ENCODE results near the gene ZNF48. TPM values are rescaled to one million over a fixed set of nuclear protein-coding genes. Genes with fewer than 3 reads are reported as not detected.
A peak's percentile ranks its signal among the peaks of the same experiment; 100 is the strongest.

The ZNF48 gene
- total RNA-seq, 6 experiments from 2014 or later = 5.3 to 7.9 (median 6.1) TPM

DNA sequence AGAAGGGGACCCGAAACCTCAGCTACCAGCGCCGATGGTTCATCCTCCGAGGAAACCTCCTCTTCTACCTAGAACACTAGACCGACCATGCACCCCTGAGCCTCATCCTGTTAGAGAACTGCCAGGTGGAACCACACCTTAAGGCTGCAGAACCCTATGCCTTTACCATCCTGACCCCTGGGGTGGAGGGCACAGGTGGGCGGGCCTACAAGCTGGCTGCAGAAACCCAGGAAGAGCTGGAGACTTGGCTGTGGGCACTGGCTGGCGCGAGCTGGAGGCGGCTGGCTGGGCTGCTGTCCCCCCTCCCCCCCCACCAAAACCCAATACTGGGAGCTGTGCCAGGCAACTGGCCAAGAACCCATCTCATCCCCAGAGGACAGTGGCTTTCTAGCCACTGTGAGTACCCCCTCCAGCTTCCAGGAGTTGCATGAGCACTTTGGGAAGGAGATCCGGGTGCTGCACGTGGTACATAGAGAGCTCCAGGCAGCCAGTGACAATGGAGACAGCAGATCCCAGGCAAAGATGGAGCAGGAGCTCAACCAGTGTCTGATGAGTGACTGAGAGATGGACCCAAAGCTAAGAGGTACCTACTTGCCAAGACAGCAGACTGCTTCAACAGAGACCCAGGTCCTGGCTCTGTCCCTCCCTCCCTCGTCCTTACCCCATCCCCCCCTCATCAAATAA is 38.7 kb upstream of the ZNF48 start:
- H3K27ac Mint-ChIP-seq = peak overlapping the region; percentile 97
- TF ChIP-seq, protein P1, sequence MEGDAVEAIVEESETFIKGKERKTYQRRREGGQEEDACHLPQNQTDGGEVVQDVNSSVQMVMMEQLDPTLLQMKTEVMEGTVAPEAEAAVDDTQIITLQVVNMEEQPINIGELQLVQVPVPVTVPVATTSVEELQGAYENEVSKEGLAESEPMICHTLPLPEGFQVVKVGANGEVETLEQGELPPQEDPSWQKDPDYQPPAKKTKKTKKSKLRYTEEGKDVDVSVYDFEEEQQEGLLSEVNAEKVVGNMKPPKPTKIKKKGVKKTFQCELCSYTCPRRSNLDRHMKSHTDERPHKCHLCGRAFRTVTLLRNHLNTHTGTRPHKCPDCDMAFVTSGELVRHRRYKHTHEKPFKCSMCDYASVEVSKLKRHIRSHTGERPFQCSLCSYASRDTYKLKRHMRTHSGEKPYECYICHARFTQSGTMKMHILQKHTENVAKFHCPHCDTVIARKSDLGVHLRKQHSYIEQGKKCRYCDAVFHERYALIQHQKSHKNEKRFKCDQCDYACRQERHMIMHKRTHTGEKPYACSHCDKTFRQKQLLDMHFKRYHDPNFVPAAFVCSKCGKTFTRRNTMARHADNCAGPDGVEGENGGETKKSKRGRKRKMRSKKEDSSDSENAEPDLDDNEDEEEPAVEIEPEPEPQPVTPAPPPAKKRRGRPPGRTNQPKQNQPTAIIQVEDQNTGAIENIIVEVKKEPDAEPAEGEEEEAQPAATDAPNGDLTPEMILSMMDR (IDR thresholded peaks at IDR 0.05) = no peak
- H3K9me3 Mint-ChIP-seq = no peaks in the 10 kb centered on the region
- DNase-seq = no peak
- H3K36me3 Mint-ChIP-seq (ENCODE audit: low read depth) = peaks cover 25% of the 10 kb centered on the region
- H3K4me1 Mint-ChIP-seq (ENCODE audit: low read depth) = peaks cover 50% of the 10 kb centered on the region
- peaks cover 7% of the 10 kb centered on the region for H3K27me3 Mint-ChIP-seq (ENCODE audit: insufficient read depth)
- H3K4me3 Mint-ChIP-seq = peak overlapping the region; percentile 99

DNA sequence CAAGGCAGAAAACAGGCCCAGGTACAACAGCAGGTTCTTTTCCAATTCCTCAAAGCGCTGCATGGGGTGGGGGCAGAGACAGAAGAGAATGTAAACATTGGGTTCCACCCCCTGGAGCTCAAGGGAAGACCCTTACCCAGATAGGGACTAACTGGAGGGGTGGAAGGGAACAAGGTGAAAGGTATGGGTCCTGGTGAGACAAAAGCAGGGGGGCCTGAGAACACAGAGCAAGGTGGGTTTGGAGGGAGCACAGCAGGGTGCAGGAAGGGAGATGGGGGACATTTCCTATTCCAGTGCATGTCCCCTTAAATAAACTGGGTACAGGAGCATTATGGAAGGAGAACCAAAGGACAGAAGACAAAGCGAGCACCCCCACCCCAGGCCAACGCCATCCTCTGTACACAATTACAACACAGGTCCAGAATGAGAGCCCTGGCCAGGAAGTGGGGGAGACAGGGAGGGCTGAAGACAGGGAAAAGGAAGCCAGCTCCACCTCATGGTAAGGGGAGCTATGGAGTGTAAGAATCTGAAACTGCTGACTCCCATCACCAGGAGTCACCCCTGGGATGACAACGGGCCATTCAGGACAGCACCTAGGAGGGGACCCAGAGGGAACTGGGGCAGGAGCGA is 38.0 kb upstream of the ZNF48 start:
- Mint-ChIP-seq H3K4me1 (ENCODE audit: low read depth) (peaks cover 44% of the 10 kb centered on the region), H3K36me3 (ENCODE audit: low read depth) (peaks cover 24% of the 10 kb centered on the region), H3K27me3 (ENCODE audit: insufficient read depth) (peaks cover 6% of the 10 kb centered on the region), H3K27ac (peak overlapping the region; percentile 42; the same call in 1 of the 2 replicates), H3K9me3 (no peaks in the 10 kb centered on the region), H3K4me3 (no peak overlapping the region)
- TF ChIP-seq, protein P1 (IDR thresholded peaks at IDR 0.05) = no peak
- no peak for DNase-seq

DNA sequence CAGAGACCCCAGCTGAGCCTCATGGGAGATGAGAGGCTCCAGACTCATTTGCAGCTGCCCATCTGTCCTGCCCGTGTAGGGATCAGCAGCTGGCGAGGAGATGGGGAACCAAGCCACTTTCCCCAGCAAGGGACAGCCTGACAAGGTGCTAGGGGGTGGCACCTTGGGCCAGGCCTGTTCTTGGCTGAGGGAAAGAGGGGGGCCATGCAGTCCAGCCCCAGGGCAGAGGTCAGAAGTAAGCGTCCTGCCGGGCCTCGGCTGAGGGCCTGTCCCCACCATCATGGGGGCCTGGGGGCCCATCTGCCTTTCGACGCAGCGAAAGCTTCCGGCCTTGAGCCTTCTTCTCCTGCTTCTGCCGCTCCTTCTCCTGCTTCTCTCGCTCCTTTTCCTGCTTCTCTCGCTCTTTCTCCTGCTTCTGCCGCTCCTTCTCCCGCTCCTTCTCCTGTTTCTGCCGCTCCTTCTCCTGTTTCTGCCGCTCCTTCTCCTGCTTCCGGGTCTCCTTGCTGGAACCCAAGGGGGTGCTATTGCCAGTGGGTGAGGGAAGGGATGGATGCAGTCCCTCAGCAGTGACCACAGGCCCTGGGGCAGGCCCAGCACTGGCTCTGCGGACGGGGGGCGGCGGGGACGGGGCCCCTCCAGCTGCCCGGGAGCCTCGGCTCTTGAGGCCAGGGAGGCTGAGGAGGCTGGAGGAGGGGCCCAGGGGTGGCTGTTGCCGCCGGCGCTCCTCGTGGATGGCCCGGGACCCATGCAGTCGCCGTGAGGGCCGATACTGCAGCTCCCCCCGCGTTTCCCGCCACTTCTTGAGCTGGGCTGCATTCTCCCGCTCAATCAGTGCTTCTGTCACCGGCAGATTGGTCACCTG is 37.3 kb upstream of the ZNF48 start:
- Mint-ChIP-seq H3K9me3 (no peaks in the 10 kb centered on the region), H3K4me1 (ENCODE audit: low read depth) (peaks cover 36% of the 10 kb centered on the region), H3K36me3 (ENCODE audit: low read depth) (peaks cover 26% of the 10 kb centered on the region), H3K4me3 (no peak overlapping the region), H3K27me3 (ENCODE audit: insufficient read depth) (peaks cover 5% of the 10 kb centered on the region), H3K27ac (no peak overlapping the region)
- TF ChIP-seq, protein P1 (IDR thresholded peaks at IDR 0.05) = no peak
- DNase-seq = no peak

DNA sequence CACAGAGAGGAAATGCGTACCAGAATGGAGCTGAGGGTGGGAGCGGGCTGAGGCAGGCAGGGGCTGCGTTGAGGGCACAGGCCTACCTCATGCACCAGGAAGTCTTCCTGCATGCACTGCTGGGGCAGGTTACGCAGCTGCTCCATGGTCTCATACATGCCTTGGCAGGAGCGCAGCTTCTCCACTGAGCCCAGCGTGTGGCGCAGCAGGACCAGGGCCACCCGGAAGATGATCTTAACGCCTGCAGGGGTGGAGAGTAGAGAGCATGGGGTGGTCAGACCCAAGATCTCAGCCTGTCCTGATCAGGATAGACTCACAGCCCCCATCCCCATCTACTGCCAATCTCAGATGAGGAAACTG is 36.7 kb upstream of the ZNF48 start:
- Mint-ChIP-seq H3K27me3 (ENCODE audit: insufficient read depth) (peaks cover 3% of the 10 kb centered on the region), H3K4me3 (no peak overlapping the region), H3K9me3 (no peaks in the 10 kb centered on the region), H3K27ac (no peak overlapping the region), H3K4me1 (ENCODE audit: low read depth) (peaks cover 30% of the 10 kb centered on the region), H3K36me3 (ENCODE audit: low read depth) (peaks cover 32% of the 10 kb centered on the region)
- no peak for DNase-seq
- TF ChIP-seq, protein P1 (IDR thresholded peaks at IDR 0.05) = no peak

DNA sequence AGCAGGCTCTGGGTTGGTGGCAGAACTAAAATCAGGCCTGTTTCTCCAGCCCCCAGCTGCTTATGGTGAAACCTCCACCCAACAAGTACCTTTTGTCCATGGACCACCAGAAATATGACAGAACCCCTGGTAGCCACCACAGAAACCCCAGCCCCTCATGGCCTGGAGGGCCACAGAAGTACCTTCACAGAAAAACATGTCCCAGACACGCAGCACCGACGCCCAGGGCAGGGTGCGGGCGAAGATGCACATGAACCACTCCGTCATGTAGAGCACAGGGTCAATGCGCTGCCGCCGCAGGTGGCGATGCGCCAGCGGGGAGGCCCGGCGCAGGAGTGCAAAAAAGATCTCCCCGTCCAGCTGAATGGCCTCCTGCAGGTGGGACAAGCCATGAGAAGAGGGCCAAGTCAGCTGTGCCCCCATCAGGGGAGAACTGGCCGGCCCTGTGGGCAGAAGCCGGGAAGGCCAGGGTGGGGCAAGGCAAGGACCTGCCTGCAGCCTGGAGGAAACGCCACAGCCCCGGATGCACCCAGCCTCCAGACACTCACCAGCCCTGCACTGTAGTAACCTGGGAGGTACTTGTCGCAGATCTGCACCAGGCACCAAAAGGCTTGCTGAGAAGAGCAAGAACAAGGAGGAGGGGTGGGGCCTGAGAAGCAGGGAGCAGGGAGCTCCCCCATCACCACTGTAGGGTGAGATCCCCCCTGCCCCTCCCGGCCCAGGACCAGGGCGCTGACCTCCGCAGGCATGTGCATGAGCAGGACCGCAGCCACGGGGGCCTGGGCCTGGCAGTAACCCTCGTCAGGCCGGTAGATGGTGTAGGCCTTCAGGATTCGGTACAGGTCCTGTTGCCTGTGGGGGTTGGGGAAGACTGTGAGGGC is 36.0 kb upstream of the ZNF48 start:
- peaks cover 23% of the 10 kb centered on the region for H3K4me1 Mint-ChIP-seq (ENCODE audit: low read depth)
- TF ChIP-seq, protein P1 (IDR thresholded peaks at IDR 0.05) = no peak
- DNase-seq = no peak
- peaks cover 27% of the 10 kb centered on the region for H3K36me3 Mint-ChIP-seq (ENCODE audit: low read depth)
- no peak overlapping the region for H3K27ac Mint-ChIP-seq
- no peak overlapping the region for H3K4me3 Mint-ChIP-seq
- H3K9me3 Mint-ChIP-seq = no peaks in the 10 kb centered on the region
- H3K27me3 Mint-ChIP-seq (ENCODE audit: insufficient read depth) = peaks cover 3% of the 10 kb centered on the region
